ENCODE data around the gene DNAJC11.
A peak's percentile ranks its signal among the peaks of the same experiment; 100 is the strongest.
"Not testable (repeated sequence)": the region's sequence is repeated elsewhere in the genome, so short reads cannot be mapped to it uniquely, and the experiment has no call there.

DNAJC11 gene

GRCh38 chr1:6602669-6603237 is 98.9 kb downstream of the DNAJC11 start, which contains the start of gene KLHL21:
TSS of gene KLHL21 (minus strand) at chr1:6602869. CDS start at chr1:6602817, 52 bp downstream.
- no peaks in the 10 kb centered on the region for H3K9me3 ChIP-seq (replicated peaks in 1 of 11)
- H3K27me3 ChIP-seq, result no peaks in the 10 kb centered on the region; a peak in 1 of 22 replicates
- H3K27ac ChIP-seq, result peak within 1 kb of the TSS; percentile 74 to 91 (median 86)
- H3K36me3 ChIP-seq, result peaks cover 7 to 18% (median 16%) of the 10 kb centered on the region in 11 experiments
- peaks cover 42 to 67% (median 62%) of the 10 kb centered on the region in 10 experiments for H3K4me1 ChIP-seq
- H3K4me3 ChIP-seq, result peak within 1 kb of the TSS; percentile 70 to 89 (median 79)
- TF ChIP-seq Cebpa-rat (IDR thresholded peaks at IDR 0.05), result no peak
- H3K4me2 ChIP-seq, result peak within 1 kb of the TSS; percentile 91 to 100 (median 99)
- peaks cover 28 to 47% (median 44%) of the 10 kb centered on the region in 11 experiments; a peak in 21 of 22 replicates for H4K20me1 ChIP-seq
- peak within 1 kb of the TSS; percentile 77 to 90 (median 87) for H3K9ac ChIP-seq

GRCh38 chr1:6601923-6602668 is 99.5 kb downstream of the DNAJC11 start:
- Histone ChIP-seq H3K36me3 (peaks cover 13 to 25% (median 23%) of the 10 kb centered on the region in 11 experiments), H3K27me3 (no peaks in the 10 kb centered on the region; a peak in 1 of 22 replicates), H3K4me2 (peak overlapping the region; percentile 91 to 100 (median 99)), H3K4me3 (peak overlapping the region; percentile 70 to 89 (median 79)), H3K9ac (peak overlapping the region; percentile 77 to 90 (median 87)), H4K20me1 (peaks cover 34 to 54% (median 50%) of the 10 kb centered on the region in 11 experiments; a peak in 21 of 22 replicates), H3K4me1 (peaks cover 42 to 72% (median 66%) of the 10 kb centered on the region in 10 experiments), H3K9me3 (replicated peaks in 1 of 11) (no peaks in the 10 kb centered on the region), H3K27ac (peak overlapping the region; percentile 44 to 91 (median 85); a peak in 21 of 22 replicates)
- TF ChIP-seq Cebpa-rat (IDR thresholded peaks at IDR 0.05), result no peak

- Histone ChIP-seq H3K36me3 (peaks cover 21 to 33% (median 31%) of the 10 kb centered on the region in 11 experiments), H3K4me1 (peaks cover 42 to 78% (median 66%) of the 10 kb centered on the region in 10 experiments), H3K4me3 (peak overlapping the region; percentile 70 to 89 (median 79)), H3K27ac (peak overlapping the region; percentile 44 to 91 (median 85); a peak in 21 of 22 replicates), H4K20me1 (peaks cover 42 to 62% (median 58%) of the 10 kb centered on the region in 11 experiments; a peak in 21 of 22 replicates), H3K9me3 (replicated peaks in 1 of 11) (no peaks in the 10 kb centered on the region), H3K27me3 (no peaks in the 10 kb centered on the region; a peak in 1 of 22 replicates), H3K4me2 (peak overlapping the region; percentile 91 to 100 (median 99)), H3K9ac (peak overlapping the region; percentile 77 to 90 (median 87))
- no peak for TF ChIP-seq Cebpa-rat (IDR thresholded peaks at IDR 0.05)
Observed at GRCh38 chr1:6601049-6601922, 100.3 kb downstream of the DNAJC11 start.

DNA sequence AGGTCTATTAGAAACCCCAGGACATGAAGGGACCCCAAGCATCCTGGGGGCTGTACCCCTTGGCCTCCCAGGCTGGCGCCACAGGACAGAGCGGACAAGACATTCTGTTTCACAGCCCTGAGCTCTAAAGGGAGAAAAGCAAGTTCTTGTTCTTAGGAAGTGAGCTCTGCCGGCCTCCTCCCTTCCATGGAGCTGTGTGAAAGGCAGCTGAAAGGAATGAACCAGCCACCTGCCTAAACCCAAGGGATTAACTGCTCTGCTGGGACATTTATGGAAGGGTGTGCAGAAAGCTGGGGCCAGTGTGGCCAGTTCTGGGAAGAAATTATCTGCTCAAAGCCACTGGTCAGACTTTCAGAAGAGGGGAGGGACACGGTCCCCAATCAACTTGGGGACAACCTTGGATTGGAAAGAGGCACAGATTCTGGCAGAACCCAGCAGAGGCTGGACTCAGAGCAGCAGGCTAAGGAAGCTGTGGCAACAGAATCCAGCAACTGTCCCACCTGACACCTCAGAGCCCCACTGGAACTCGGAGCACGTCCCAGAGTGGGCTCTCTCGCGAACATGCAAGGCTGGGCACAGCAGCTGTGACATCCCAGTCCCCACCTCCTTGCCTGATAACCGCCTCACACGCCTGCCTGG is 101.1 kb downstream of the DNAJC11 start:
- Histone ChIP-seq H3K4me1 (peaks cover 42 to 79% (median 64%) of the 10 kb centered on the region in 10 experiments), H3K27me3 (no peaks in the 10 kb centered on the region; a peak in 1 of 22 replicates), H3K9me3 (replicated peaks in 1 of 11) (no peaks in the 10 kb centered on the region), H3K36me3 (peaks cover 29 to 40% (median 38%) of the 10 kb centered on the region in 11 experiments), H3K27ac (peak overlapping the region; percentile 44 to 91 (median 85); a peak in 21 of 22 replicates), H3K4me2 (peak overlapping the region; percentile 91 to 100 (median 99)), H4K20me1 (peaks cover 50 to 69% (median 66%) of the 10 kb centered on the region in 11 experiments; a peak in 21 of 22 replicates), H3K4me3 (peak overlapping the region; percentile 70 to 89 (median 79)), H3K9ac (peak overlapping the region; percentile 77 to 90 (median 87))
- TF ChIP-seq Cebpa-rat (IDR thresholded peaks at IDR 0.05), result no peak

GRCh38 chr1:6599991-6600390 is 101.6 kb downstream of the DNAJC11 start:
- peak overlapping the region in 10 of 11 experiments; percentile 44 to 91 (median 85); a peak in 21 of 22 replicates for H3K27ac ChIP-seq
- H4K20me1 ChIP-seq, result peaks cover 55 to 75% (median 71%) of the 10 kb centered on the region in 11 experiments; a peak in 21 of 22 replicates
- H3K27me3 ChIP-seq; H3K9me3 ChIP-seq (replicated peaks in 1 of 11): not testable (repeated sequence)
- H3K4me1 ChIP-seq, result peaks cover 42 to 84% (median 67%) of the 10 kb centered on the region in 10 experiments
- H3K4me2 ChIP-seq, result peak overlapping the region; percentile 91 to 100 (median 99)
- H3K4me3 ChIP-seq, result peak overlapping the region; percentile 70 to 89 (median 79)
- H3K9ac ChIP-seq, result peak overlapping the region; percentile 77 to 90 (median 87); a peak in 21 of 22 replicates
- peaks cover 33 to 46% (median 44%) of the 10 kb centered on the region in 11 experiments for H3K36me3 ChIP-seq

DNA sequence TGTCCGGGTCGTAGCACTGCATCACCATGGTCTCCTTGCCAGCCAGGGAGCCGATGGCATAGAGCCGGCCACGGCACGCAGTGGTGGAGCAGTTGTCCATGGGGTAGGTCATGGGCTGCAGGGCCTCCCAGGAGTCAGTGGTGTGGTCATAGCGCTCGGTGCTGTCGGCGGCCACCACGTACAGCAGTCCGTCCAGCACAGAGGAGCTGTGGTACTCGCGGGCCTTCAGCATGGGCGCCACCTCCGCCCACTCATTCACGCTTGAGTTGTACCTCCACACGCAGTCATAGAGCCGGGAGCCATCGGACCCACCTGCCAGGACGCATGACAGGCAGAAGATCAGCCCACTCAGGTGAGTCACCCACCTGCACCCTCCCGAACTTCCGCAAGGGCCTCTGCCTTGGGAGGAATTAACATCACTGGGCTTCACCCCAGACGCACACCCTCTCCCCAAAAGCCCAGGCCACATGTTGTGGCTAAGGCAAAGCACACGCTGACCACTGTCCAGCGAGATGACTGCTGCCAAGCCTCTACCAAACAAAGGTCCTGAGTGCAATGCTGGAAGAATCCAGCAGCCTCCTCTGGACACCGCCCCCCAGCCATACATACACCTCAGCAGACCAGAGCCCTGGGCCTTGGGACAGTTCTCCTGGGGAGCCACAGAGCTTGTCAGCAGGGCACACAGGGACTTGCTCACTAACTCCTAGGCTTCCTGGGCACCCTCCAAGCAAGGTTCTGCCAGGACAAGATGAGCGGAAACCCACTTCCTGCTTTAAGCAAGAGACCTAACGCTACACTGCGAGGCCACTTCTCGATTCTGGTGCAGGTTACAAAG is 102.3 kb downstream of the DNAJC11 start:
- peaks cover 62 to 81% (median 77%) of the 10 kb centered on the region in 11 experiments; a peak in 21 of 22 replicates for H4K20me1 ChIP-seq
- H3K4me3 ChIP-seq, result peak overlapping the region; percentile 39 to 89 (median 76)

GRCh38 chr1:6597777-6598131 is 103.9 kb downstream of the DNAJC11 start:
- H3K27ac ChIP-seq, result peak overlapping the region in 7 of 11 experiments; percentile 17 to 87 (median 78); a peak in 11 of 22 replicates
- peaks cover 35 to 83% (median 57%) of the 10 kb centered on the region in 10 experiments for H3K4me1 ChIP-seq
- no peaks in the 10 kb centered on the region for H3K9me3 ChIP-seq (replicated peaks in 1 of 11)
- peaks cover 76 to 97% (median 94%) of the 10 kb centered on the region in 11 experiments; a peak in 21 of 22 replicates for H4K20me1 ChIP-seq
- H3K4me2 ChIP-seq, result peak overlapping the region in 5 of 11 experiments; percentile 94 to 100 (median 100); a peak in 6 of 22 replicates
- H3K9ac ChIP-seq, result peak overlapping the region in 6 of 11 experiments; percentile 1 to 31 (median 12); a peak in 5 of 22 replicates
- H3K36me3 ChIP-seq, result peaks cover 48 to 68% (median 66%) of the 10 kb centered on the region in 11 experiments
- TF ChIP-seq Cebpa-rat (IDR thresholded peaks at IDR 0.05), result no peak
- H3K27me3 ChIP-seq, result no peaks in the 10 kb centered on the region; a peak in 1 of 22 replicates
- no peak overlapping the region for H3K4me3 ChIP-seq

More for the DNA sequence above, 102.3 kb downstream of the DNAJC11 start:
- TF ChIP-seq Cebpa-rat (IDR thresholded peaks at IDR 0.05), result no peak
- H3K27me3 ChIP-seq, result no peaks in the 10 kb centered on the region; a peak in 1 of 22 replicates
- no peaks in the 10 kb centered on the region for H3K9me3 ChIP-seq (replicated peaks in 1 of 11)
- peak overlapping the region in 9 of 11 experiments; percentile 34 to 91 (median 85); a peak in 18 of 22 replicates for H3K27ac ChIP-seq
- peak overlapping the region; percentile 29 to 90 (median 86); a peak in 20 of 22 replicates for H3K9ac ChIP-seq
- peaks cover 40 to 85% (median 64%) of the 10 kb centered on the region in 10 experiments for H3K4me1 ChIP-seq
- H3K4me2 ChIP-seq, result peak overlapping the region; percentile 91 to 100 (median 99)
- H3K36me3 ChIP-seq, result peaks cover 33 to 52% (median 50%) of the 10 kb centered on the region in 11 experiments

Data from BLaER1 treated with 17β-estradiol and CSF1 and Interleukin-3, amounts not matched to agents 10 nM and 100 nM (cell line).